ENCODE data around the gene ALKBH5.
A peak's percentile ranks its signal among the peaks of the same experiment; 100 is the strongest.

ALKBH5 gene

DNA sequence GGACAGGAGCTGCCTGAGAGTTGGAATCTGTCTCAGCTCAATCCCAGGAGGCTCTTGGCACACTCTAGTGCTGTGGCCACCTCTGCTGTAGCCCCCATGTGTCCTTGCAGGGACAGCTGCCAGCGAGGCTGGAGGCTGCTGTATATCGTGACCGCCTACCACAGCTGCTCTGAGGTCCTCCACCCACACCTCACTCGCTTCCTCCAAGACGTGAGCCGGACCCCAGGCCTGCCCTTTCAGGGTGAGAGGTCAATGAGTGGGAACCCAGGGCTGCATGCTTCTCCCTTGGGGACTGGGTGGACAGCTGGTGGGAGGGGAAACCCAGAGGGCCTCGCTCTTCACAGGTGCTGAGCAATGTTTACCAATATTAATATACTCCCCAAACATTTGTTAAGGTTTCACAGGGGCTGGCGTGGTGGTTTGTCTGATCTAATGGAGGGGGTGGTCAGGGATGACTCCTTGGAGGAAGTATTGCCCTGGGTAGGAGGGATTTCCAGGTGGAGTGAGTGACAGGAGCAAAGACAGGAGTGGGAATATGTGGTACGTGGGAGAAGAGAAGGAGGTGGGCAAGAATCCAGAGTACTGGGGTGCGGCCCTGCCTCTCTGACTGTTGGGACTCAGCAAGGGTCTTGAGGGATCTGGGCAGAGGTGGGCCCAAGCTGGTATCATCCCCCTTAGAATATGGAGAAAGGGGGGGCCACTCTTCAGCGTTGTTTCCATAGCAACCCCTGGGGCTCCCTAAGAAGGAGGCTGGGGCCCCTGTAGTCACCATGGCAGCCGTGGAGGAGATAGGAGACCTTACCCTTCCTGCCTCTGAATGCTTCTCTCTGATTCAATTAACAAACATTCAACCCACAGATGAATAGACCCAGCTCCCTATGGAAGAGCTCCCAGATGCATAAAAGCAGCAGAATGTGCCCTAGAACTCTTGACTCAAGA, 22.2 kb upstream of the ALKBH5 start:
- no peaks in the 10 kb centered on the region for H3K27me3 ChIP-seq (ENCODE audit: control insufficient read depth in 1 of 2, insufficient read depth in 1 of 2, low read length in 2 of 2)
- no peak overlapping the region for H2BK120ac ChIP-seq (ENCODE audit: low read depth, low read length)
- H2BK5ac ChIP-seq (ENCODE audit: low read depth, low read length, poor library complexity, severe bottlenecking): no peak overlapping the region
- no peaks in the 10 kb centered on the region for H3K36me3 ChIP-seq (ENCODE audit: control insufficient read depth in 1 of 2, insufficient read depth in 2 of 2, low read depth in 1 of 2, low read length in 2 of 2)
- H3K4me3 ChIP-seq (ENCODE audit: insufficient read depth in 1 of 2, low read depth in 1 of 2, low read length in 2 of 2): no peak overlapping the region
- no peaks in the 10 kb centered on the region for H3K79me1 ChIP-seq (replicated peaks; ENCODE audit: low read length, poor library complexity, severe bottlenecking)
- no peak overlapping the region for H2AFZ ChIP-seq (ENCODE audit: low read depth, low read length)
- no peak overlapping the region for H3K4ac ChIP-seq (ENCODE audit: low read depth in 1 of 2, low read length in 2 of 2)
- no peak overlapping the region for H3K23ac ChIP-seq (ENCODE audit: low read length in 2 of 2)
- H3K4me2 ChIP-seq (ENCODE audit: low read length, poor library complexity, severe bottlenecking): no peak overlapping the region
- no peak overlapping the region for H3K27ac ChIP-seq (ENCODE audit: low read length, poor library complexity, severe bottlenecking)
- H2BK15ac ChIP-seq (ENCODE audit: low read depth, poor library complexity, severe bottlenecking): no peak overlapping the region
- no peak overlapping the region for H3K18ac ChIP-seq (ENCODE audit: low read depth in 1 of 2, low read length in 2 of 2)
- no peak overlapping the region for H3K14ac ChIP-seq (ENCODE audit: low read length in 2 of 2)
- H2AK5ac ChIP-seq (ENCODE audit: low read length, severe bottlenecking): no peak overlapping the region
- H4K91ac ChIP-seq (ENCODE audit: low read length): no peak overlapping the region
- H2BK12ac ChIP-seq (ENCODE audit: low read length in 2 of 2): peak overlapping the region in 1 of 2 experiments; percentile 18
- 60% methylated on average over 8 of the region's 12 CpGs for WGBS
- H3K9ac ChIP-seq (ENCODE audit: low read length): no peak overlapping the region
- no peak overlapping the region for H4K8ac ChIP-seq (ENCODE audit: low read length)
- no peaks in the 10 kb centered on the region for H3K9me3 ChIP-seq (ENCODE audit: control insufficient read depth, low read length)
- no peak for DNase-seq
- H3K4me1 ChIP-seq (ENCODE audit: control insufficient read depth, insufficient read depth, low read depth, low read length): peaks cover 11% of the 10 kb centered on the region

DNA sequence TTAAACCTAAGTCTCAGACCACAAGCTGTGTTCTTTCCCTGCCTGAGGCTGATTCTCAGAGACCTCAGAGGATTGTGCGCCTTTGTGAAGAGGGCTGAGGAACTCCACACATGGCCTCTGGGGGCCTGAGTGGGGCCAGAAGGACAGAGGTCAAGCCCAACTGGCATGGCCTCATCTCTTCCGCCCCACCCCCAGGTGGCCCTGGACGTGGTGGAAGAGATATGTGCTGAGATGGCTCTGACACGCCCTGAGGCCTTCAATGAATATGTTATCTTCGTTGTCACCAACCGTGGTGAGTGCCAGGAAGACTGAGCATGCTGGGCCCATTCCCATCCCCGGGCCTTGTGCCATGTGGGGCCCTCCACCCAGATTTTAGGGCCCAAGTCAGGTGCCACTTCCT, 20.1 kb upstream of the ALKBH5 start:
- no peak overlapping the region for H2BK15ac ChIP-seq (ENCODE audit: low read depth, poor library complexity, severe bottlenecking)

DNA sequence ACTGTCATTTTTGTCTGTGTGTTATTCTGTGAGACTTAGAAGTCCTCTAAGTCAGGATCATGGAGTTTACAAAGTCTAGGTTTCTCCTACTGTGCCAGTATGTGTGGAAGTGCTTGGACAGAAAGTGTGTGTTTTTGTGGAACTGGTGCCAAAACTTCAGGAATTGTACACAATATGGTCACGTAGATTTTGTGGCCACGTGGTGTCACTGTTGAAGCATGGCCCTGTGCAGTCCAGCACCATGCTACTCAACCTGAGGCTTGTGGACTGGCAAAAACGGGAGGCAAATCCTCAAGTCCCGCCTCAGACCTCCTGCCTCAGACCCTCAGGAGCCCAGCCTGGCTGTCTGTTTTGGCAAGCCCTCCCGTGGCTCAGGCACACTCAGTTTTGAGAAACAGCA, 16.7 kb upstream of the ALKBH5 start:
- no peak overlapping the region for H3K14ac ChIP-seq (ENCODE audit: low read length in 2 of 2)
- H2BK5ac ChIP-seq (ENCODE audit: low read depth, low read length, poor library complexity, severe bottlenecking): no peak overlapping the region
- no peak overlapping the region for H3K4ac ChIP-seq (ENCODE audit: low read depth in 1 of 2, low read length in 2 of 2)
- no peak overlapping the region for H3K18ac ChIP-seq (ENCODE audit: low read depth in 1 of 2, low read length in 2 of 2)
- peaks cover 7% of the 10 kb centered on the region for H3K9me3 ChIP-seq (ENCODE audit: control insufficient read depth, low read length)
- no peaks in the 10 kb centered on the region for H3K36me3 ChIP-seq (ENCODE audit: control insufficient read depth in 1 of 2, insufficient read depth in 2 of 2, low read depth in 1 of 2, low read length in 2 of 2)
- no peaks in the 10 kb centered on the region for H3K79me1 ChIP-seq (replicated peaks; ENCODE audit: low read length, poor library complexity, severe bottlenecking)
- H3K27me3 ChIP-seq (ENCODE audit: control insufficient read depth in 1 of 2, insufficient read depth in 1 of 2, low read length in 2 of 2): peaks cover 0 to 8% of the 10 kb centered on the region in 2 experiments
- H2AK5ac ChIP-seq (ENCODE audit: low read length, severe bottlenecking): no peak overlapping the region
- 72% methylated on average over 5 of the region's 5 CpGs for WGBS
- H2BK15ac ChIP-seq (ENCODE audit: low read depth, poor library complexity, severe bottlenecking): no peak overlapping the region
- H2AFZ ChIP-seq (ENCODE audit: low read depth, low read length): no peak overlapping the region
- no peaks in the 10 kb centered on the region for H3K4me1 ChIP-seq (ENCODE audit: control insufficient read depth, insufficient read depth, low read depth, low read length)
- no peak overlapping the region for H3K23ac ChIP-seq (ENCODE audit: low read length in 2 of 2)
- no peak overlapping the region for H4K8ac ChIP-seq (ENCODE audit: low read length)
- no peak overlapping the region for H3K4me3 ChIP-seq (ENCODE audit: insufficient read depth in 1 of 2, low read depth in 1 of 2, low read length in 2 of 2)
- no peak overlapping the region for H4K91ac ChIP-seq (ENCODE audit: low read length)
- no peak overlapping the region for H3K27ac ChIP-seq (ENCODE audit: low read length, poor library complexity, severe bottlenecking)
- H2BK12ac ChIP-seq (ENCODE audit: low read length in 2 of 2): no peak overlapping the region
- DNase-seq: no peak
- H3K4me2 ChIP-seq (ENCODE audit: low read length, poor library complexity, severe bottlenecking): no peak overlapping the region
- no peak overlapping the region for H2BK120ac ChIP-seq (ENCODE audit: low read depth, low read length)
- no peak overlapping the region for H3K9ac ChIP-seq (ENCODE audit: low read length)

More for the DNA sequence above, 20.1 kb upstream of the ALKBH5 start:
- H2AFZ ChIP-seq (ENCODE audit: low read depth, low read length): no peak overlapping the region
- H2AK5ac ChIP-seq (ENCODE audit: low read length, severe bottlenecking): no peak overlapping the region
- H3K14ac ChIP-seq (ENCODE audit: low read length in 2 of 2): peak overlapping the region in 1 of 2 experiments; percentile 12
- H3K9me3 ChIP-seq (ENCODE audit: control insufficient read depth, low read length): peaks cover 7% of the 10 kb centered on the region
- no peak overlapping the region for H2BK5ac ChIP-seq (ENCODE audit: low read depth, low read length, poor library complexity, severe bottlenecking)
- DNase-seq: no peak
- H3K23ac ChIP-seq (ENCODE audit: low read length in 2 of 2): no peak overlapping the region
- no peak overlapping the region for H4K8ac ChIP-seq (ENCODE audit: low read length)
- no peak overlapping the region for H3K4me3 ChIP-seq (ENCODE audit: insufficient read depth in 1 of 2, low read depth in 1 of 2, low read length in 2 of 2)
- H4K91ac ChIP-seq (ENCODE audit: low read length): no peak overlapping the region
- no peak overlapping the region for H2BK120ac ChIP-seq (ENCODE audit: low read depth, low read length)
- H3K4me2 ChIP-seq (ENCODE audit: low read length, poor library complexity, severe bottlenecking): no peak overlapping the region
- H3K18ac ChIP-seq (ENCODE audit: low read depth in 1 of 2, low read length in 2 of 2): no peak overlapping the region
- no peaks in the 10 kb centered on the region for H3K79me1 ChIP-seq (replicated peaks; ENCODE audit: low read length, poor library complexity, severe bottlenecking)
- H3K36me3 ChIP-seq (ENCODE audit: control insufficient read depth in 1 of 2, insufficient read depth in 2 of 2, low read depth in 1 of 2, low read length in 2 of 2): no peaks in the 10 kb centered on the region
- H3K9ac ChIP-seq (ENCODE audit: low read length): no peak overlapping the region
- no peak overlapping the region for H3K27ac ChIP-seq (ENCODE audit: low read length, poor library complexity, severe bottlenecking)
- H3K4me1 ChIP-seq (ENCODE audit: control insufficient read depth, insufficient read depth, low read depth, low read length): peaks cover 5% of the 10 kb centered on the region
- no peaks in the 10 kb centered on the region for H3K27me3 ChIP-seq (ENCODE audit: control insufficient read depth in 1 of 2, insufficient read depth in 1 of 2, low read length in 2 of 2)
- no peak overlapping the region for H2BK12ac ChIP-seq (ENCODE audit: low read length in 2 of 2)
- no peak overlapping the region for H3K4ac ChIP-seq (ENCODE audit: low read depth in 1 of 2, low read length in 2 of 2)
- 86% methylated on average over 7 of the region's 7 CpGs for WGBS

DNA sequence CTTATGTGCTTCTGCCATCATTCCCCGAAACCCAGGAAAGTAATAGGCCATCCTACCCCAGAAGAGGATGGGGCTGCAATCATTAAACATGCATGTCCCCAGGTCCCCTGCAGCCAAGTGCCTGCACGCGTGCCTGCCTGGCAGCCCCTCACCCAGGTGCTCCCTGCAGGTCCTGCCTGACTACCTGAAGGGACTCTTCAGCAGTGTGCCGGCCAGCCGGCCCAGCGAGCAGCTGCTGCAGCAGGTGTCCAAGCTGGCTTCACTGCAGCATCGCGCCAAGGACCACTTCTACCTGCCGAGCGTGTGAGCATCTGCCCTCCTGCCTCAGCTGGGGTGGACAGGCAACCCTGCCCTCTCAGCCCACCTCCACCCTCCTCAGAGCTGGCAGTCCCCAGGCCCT, 16.2 kb upstream of the ALKBH5 start:
- no peak overlapping the region for H2BK120ac ChIP-seq (ENCODE audit: low read depth, low read length)
- 92% methylated on average over 9 of the region's 10 CpGs for WGBS
- no peak overlapping the region for H3K14ac ChIP-seq (ENCODE audit: low read length in 2 of 2)
- no peaks in the 10 kb centered on the region for H3K79me1 ChIP-seq (replicated peaks; ENCODE audit: low read length, poor library complexity, severe bottlenecking)
- peaks cover 7% of the 10 kb centered on the region for H3K9me3 ChIP-seq (ENCODE audit: control insufficient read depth, low read length)
- no peak overlapping the region for H2BK15ac ChIP-seq (ENCODE audit: low read depth, poor library complexity, severe bottlenecking)
- H3K4me1 ChIP-seq (ENCODE audit: control insufficient read depth, insufficient read depth, low read depth, low read length): no peaks in the 10 kb centered on the region
- H3K36me3 ChIP-seq (ENCODE audit: control insufficient read depth in 1 of 2, insufficient read depth in 2 of 2, low read depth in 1 of 2, low read length in 2 of 2): no peaks in the 10 kb centered on the region
- H3K4ac ChIP-seq (ENCODE audit: low read depth in 1 of 2, low read length in 2 of 2): no peak overlapping the region
- no peak overlapping the region for H3K4me3 ChIP-seq (ENCODE audit: insufficient read depth in 1 of 2, low read depth in 1 of 2, low read length in 2 of 2)
- DNase-seq: no peak
- no peak overlapping the region for H4K8ac ChIP-seq (ENCODE audit: low read length)
- H2AFZ ChIP-seq (ENCODE audit: low read depth, low read length): no peak overlapping the region
- no peak overlapping the region for H4K91ac ChIP-seq (ENCODE audit: low read length)
- H3K27me3 ChIP-seq (ENCODE audit: control insufficient read depth in 1 of 2, insufficient read depth in 1 of 2, low read length in 2 of 2): peaks cover 0 to 8% of the 10 kb centered on the region in 2 experiments
- no peak overlapping the region for H3K23ac ChIP-seq (ENCODE audit: low read length in 2 of 2)
- no peak overlapping the region for H3K9ac ChIP-seq (ENCODE audit: low read length)
- H2AK5ac ChIP-seq (ENCODE audit: low read length, severe bottlenecking): no peak overlapping the region
- no peak overlapping the region for H2BK12ac ChIP-seq (ENCODE audit: low read length in 2 of 2)
- no peak overlapping the region for H3K27ac ChIP-seq (ENCODE audit: low read length, poor library complexity, severe bottlenecking)
- no peak overlapping the region for H2BK5ac ChIP-seq (ENCODE audit: low read depth, low read length, poor library complexity, severe bottlenecking)
- H3K4me2 ChIP-seq (ENCODE audit: low read length, poor library complexity, severe bottlenecking): no peak overlapping the region
- H3K18ac ChIP-seq (ENCODE audit: low read depth in 1 of 2, low read length in 2 of 2): no peak overlapping the region
